ENCODE data around the gene RPH3AL. TPM values are rescaled to one million over a fixed set of nuclear protein-coding genes. Genes with fewer than 3 reads are reported as not detected.
"Not testable (repeated sequence)": the region's sequence is repeated elsewhere in the genome, so short reads cannot be mapped to it uniquely, and the experiment has no call there.

The RPH3AL gene
- total RNA-seq, 1 experiment from 2014 or later = 3.0 TPM

DNA sequence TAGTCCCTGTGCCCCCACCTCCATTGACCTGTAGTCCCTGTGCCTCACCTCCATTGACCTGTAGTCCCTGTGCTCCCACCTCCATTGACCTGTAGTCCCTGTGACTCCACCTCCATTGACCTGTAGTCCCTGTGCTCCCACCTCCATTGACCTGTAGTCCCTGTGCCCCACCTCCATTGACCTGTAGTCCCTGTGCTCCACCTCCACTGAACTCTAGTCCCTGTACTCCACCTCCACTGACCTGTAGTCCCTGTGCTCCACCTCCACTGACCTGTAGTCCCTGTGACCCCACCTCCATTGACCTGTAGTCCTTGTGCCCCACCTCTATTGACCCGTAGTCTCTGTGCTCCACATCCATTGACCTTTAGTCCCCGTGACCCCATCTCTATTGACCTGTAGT is 37.2 kb downstream of the RPH3AL start:
- not testable (repeated sequence) for H2AFZ ChIP-seq (ENCODE audit: low read length); H4K20me1 ChIP-seq (ENCODE audit: control insufficient read depth, insufficient read depth, insufficient read length); DNase-seq; H3K27me3 ChIP-seq (ENCODE audit: insufficient read depth, low read length); H3K23me2 ChIP-seq (ENCODE audit: insufficient read length, low read depth, low read length, poor library complexity, severe bottlenecking); H3K23ac ChIP-seq (ENCODE audit: insufficient read length, low read depth, low read length); H3K4me2 ChIP-seq (ENCODE audit: insufficient read depth, insufficient read length, low read length); H3K4me3 Mint-ChIP-seq; H4K8ac ChIP-seq (replicated peaks; ENCODE audit: insufficient read length, low read depth, low read length); H2BK12ac ChIP-seq (ENCODE audit: insufficient read length, low read depth, low read length); H3K4me1 ChIP-seq (ENCODE audit: insufficient read depth, low read length); H3K14ac ChIP-seq (ENCODE audit: insufficient read depth, low read length); H3K9me3 ChIP-seq (ENCODE audit: control insufficient read depth, low read depth, low read length); H2BK20ac ChIP-seq (ENCODE audit: low read depth, low read length, poor library complexity, severe bottlenecking); H2AK5ac ChIP-seq (ENCODE audit: insufficient read length, low read length); H3K4ac ChIP-seq (ENCODE audit: low read depth, low read length); H3K9ac ChIP-seq (ENCODE audit: extremely low read depth, insufficient read length, low read length); H2BK5ac ChIP-seq (ENCODE audit: insufficient read length, low read length); H2BK15ac ChIP-seq (ENCODE audit: low read depth, low read length); H3K27ac ChIP-seq (ENCODE audit: insufficient read length, low read depth, low read length); H2BK120ac ChIP-seq (ENCODE audit: low read depth, low read length, poor library complexity, severe bottlenecking); H3K56ac ChIP-seq (ENCODE audit: insufficient read length, low read depth, low read length); H4K5ac ChIP-seq (ENCODE audit: insufficient read length, low read depth, low read length); H4K91ac ChIP-seq (ENCODE audit: insufficient read length, low read depth, low read length); H3K27ac Mint-ChIP-seq; H3K79me2 ChIP-seq (ENCODE audit: insufficient read depth, low read length); H3K18ac ChIP-seq (ENCODE audit: insufficient read length, low read depth, low read length); H3K79me1 ChIP-seq (ENCODE audit: insufficient read depth, low read depth, low read length, poor library complexity, severe bottlenecking); H3T11ph ChIP-seq (ENCODE audit: low read length)
- no CpG with 5 or more reads among the region's 2 CpGs for WGBS (ENCODE audit: extremely low coverage, insufficient read length, low lambda C conversion rate)
- Mint-ChIP-seq H3K9me3 (peaks cover 27 to 36% of the 10 kb centered on the region in 2 experiments), H3K36me3 (ENCODE audit: insufficient read depth in 1 of 3, low read depth in 3 of 3) (peaks cover 2 to 15% (median 7%) of the 10 kb centered on the region in 3 experiments; a peak in 6 of 7 replicates), H3K4me1 (peaks cover 13 to 18% of the 10 kb centered on the region in 2 experiments), H3K27me3 (ENCODE audit: low read depth) (peaks cover 22% of the 10 kb centered on the region)

DNA sequence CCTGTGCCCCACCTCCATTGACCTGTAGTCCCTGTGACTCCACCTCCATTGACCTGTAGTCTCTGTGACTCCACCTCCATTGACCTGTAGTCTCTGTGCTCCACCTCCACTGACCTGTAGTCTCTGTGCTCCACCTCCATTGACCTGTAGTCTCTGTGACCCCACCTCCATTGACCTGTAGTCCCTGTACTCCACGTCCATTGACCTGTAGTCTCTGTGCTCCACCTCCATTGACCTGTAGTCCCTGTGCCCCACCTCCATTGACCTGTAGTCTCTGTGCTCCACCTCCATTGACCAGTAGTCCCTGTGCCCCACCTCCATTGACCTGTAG is 38.0 kb downstream of the RPH3AL start:
- not testable (repeated sequence) for H3K9me3 ChIP-seq (ENCODE audit: control insufficient read depth, low read depth, low read length); H3K27ac Mint-ChIP-seq; H2BK15ac ChIP-seq (ENCODE audit: low read depth, low read length); H3K9ac ChIP-seq (ENCODE audit: extremely low read depth, insufficient read length, low read length); H3K79me1 ChIP-seq (ENCODE audit: insufficient read depth, low read depth, low read length, poor library complexity, severe bottlenecking); H2AK5ac ChIP-seq (ENCODE audit: insufficient read length, low read length); H3T11ph ChIP-seq (ENCODE audit: low read length); H3K14ac ChIP-seq (ENCODE audit: insufficient read depth, low read length); H4K8ac ChIP-seq (replicated peaks; ENCODE audit: insufficient read length, low read depth, low read length); H4K91ac ChIP-seq (ENCODE audit: insufficient read length, low read depth, low read length); H3K23me2 ChIP-seq (ENCODE audit: insufficient read length, low read depth, low read length, poor library complexity, severe bottlenecking); H4K20me1 ChIP-seq (ENCODE audit: control insufficient read depth, insufficient read depth, insufficient read length); H3K56ac ChIP-seq (ENCODE audit: insufficient read length, low read depth, low read length); H3K27me3 ChIP-seq (ENCODE audit: insufficient read depth, low read length); H3K4me1 ChIP-seq (ENCODE audit: insufficient read depth, low read length); H2BK120ac ChIP-seq (ENCODE audit: low read depth, low read length, poor library complexity, severe bottlenecking); H2BK12ac ChIP-seq (ENCODE audit: insufficient read length, low read depth, low read length); H3K23ac ChIP-seq (ENCODE audit: insufficient read length, low read depth, low read length); H4K5ac ChIP-seq (ENCODE audit: insufficient read length, low read depth, low read length); H2BK5ac ChIP-seq (ENCODE audit: insufficient read length, low read length); H3K4ac ChIP-seq (ENCODE audit: low read depth, low read length); H3K27ac ChIP-seq (ENCODE audit: insufficient read length, low read depth, low read length); H3K79me2 ChIP-seq (ENCODE audit: insufficient read depth, low read length); H3K4me3 Mint-ChIP-seq; H2AFZ ChIP-seq (ENCODE audit: low read length); H3K18ac ChIP-seq (ENCODE audit: insufficient read length, low read depth, low read length); H3K4me2 ChIP-seq (ENCODE audit: insufficient read depth, insufficient read length, low read length); DNase-seq; H2BK20ac ChIP-seq (ENCODE audit: low read depth, low read length, poor library complexity, severe bottlenecking)
- peaks cover 26 to 36% of the 10 kb centered on the region in 2 experiments for H3K9me3 Mint-ChIP-seq
- peaks cover 21% of the 10 kb centered on the region for H3K27me3 Mint-ChIP-seq (ENCODE audit: low read depth)
- no CpG with 5 or more reads among the region's 1 CpG for WGBS (ENCODE audit: extremely low coverage, insufficient read length, low lambda C conversion rate)
- peaks cover 16 to 23% of the 10 kb centered on the region in 2 experiments for H3K4me1 Mint-ChIP-seq
- peaks cover 2 to 15% (median 7%) of the 10 kb centered on the region in 3 experiments; a peak in 6 of 7 replicates for H3K36me3 Mint-ChIP-seq (ENCODE audit: insufficient read depth in 1 of 3, low read depth in 3 of 3)

Measured in H9 (cell line).